ENCODE data around the gene SYTL5.

GRCh38 chrX:38044701-38045100, 38.3 kb downstream of the SYTL5 start:
- TF ChIP-seq CTCF (IDR thresholded peaks at IDR 0.05; ENCODE audit: borderline replicate concordance, extremely low read depth, low read length, poor library complexity, severe bottlenecking) (no peak), EZH2 (IDR thresholded peaks at IDR 0.05; ENCODE audit: borderline replicate concordance, low read depth, low read length, severe bottlenecking) (no peak)
